ENCODE data around the gene NFIB.

DNA sequence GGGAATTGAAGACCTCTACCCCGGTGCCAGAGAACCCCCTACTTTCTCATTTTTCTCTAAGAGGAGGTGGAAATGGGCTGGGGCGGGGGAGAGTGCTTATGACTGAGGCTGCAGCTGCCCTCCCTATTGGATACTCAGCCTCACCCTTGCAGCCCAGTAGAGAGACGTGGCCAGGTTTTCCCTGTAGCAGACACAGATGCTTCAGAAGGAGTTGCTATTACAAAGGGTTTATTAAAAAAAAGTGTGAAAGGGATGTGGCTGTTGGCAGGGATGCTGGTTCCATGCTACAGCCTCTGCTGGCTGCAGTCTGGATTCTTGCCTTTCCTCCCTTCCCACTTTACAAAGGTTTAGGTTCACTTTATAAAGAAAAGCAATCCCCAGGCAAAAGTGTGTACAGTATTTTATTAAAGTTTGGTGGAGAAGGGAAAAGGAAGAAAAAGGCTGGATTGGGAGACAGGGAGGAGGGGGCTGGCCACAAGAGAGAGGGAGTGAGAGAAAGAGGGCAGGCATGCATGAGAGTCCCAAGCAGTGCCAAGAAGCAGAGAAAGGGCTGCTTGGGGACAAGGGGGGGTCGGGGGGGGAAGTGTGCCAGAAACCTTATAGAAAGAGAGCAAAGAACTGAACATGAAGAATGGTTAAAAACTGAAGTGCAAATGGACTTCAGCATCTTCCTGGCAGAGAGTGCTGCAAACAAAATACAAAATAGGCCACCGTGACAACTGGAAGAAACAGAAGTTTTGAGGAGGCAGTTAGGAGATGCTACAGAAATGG is 29.5 kb upstream of the NFIB start:
- TF ChIP-seq POLR2A (IDR thresholded peaks at IDR 0.05; ENCODE audit: low read depth, low read length) (no peak), EZH2 (IDR thresholded peaks at IDR 0.05; ENCODE audit: borderline replicate concordance, low read depth, low read length, severe bottlenecking) (no peak)
- TF ChIP-seq, protein P1, sequence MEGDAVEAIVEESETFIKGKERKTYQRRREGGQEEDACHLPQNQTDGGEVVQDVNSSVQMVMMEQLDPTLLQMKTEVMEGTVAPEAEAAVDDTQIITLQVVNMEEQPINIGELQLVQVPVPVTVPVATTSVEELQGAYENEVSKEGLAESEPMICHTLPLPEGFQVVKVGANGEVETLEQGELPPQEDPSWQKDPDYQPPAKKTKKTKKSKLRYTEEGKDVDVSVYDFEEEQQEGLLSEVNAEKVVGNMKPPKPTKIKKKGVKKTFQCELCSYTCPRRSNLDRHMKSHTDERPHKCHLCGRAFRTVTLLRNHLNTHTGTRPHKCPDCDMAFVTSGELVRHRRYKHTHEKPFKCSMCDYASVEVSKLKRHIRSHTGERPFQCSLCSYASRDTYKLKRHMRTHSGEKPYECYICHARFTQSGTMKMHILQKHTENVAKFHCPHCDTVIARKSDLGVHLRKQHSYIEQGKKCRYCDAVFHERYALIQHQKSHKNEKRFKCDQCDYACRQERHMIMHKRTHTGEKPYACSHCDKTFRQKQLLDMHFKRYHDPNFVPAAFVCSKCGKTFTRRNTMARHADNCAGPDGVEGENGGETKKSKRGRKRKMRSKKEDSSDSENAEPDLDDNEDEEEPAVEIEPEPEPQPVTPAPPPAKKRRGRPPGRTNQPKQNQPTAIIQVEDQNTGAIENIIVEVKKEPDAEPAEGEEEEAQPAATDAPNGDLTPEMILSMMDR (IDR thresholded peaks at IDR 0.05; ENCODE audit: extremely low read depth in 1 of 2, insufficient read depth in 1 of 2, low read depth in 1 of 2, low read length in 2 of 2): no peak
- TF ChIP-seq, protein P2, sequence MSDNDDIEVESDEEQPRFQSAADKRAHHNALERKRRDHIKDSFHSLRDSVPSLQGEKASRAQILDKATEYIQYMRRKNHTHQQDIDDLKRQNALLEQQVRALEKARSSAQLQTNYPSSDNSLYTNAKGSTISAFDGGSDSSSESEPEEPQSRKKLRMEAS (IDR thresholded peaks at IDR 0.05; ENCODE audit: insufficient read depth, insufficient read length): no peak

Measured in endothelial cell of umbilical vein (primary cell).